ENCODE measurements around the gene HLA-DQA1.
"Not testable (repeated sequence)": the region's sequence is repeated elsewhere in the genome, so short reads cannot be mapped to it uniquely, and the experiment has no call there.

HLA-DQA1 gene

GRCh38 chr6:32637219-32637880, at the start of gene HLA-DQA1:
TSS of gene HLA-DQA1 (plus strand) at chr6:32637406. CDS start at chr6:32637459, 53 bp downstream.
- no peak for DNase-seq (ENCODE audit: low spot score)

- DNase-seq (ENCODE audit: low spot score), result no peak
These were observed 49.0 kb upstream of the HLA-DQA1 start for GRCh38 chr6:32588156-32588555.

- DNase-seq (ENCODE audit: low spot score), result no peak
These were observed 47.4 kb upstream of the HLA-DQA1 start, which contains the start of gene HLA-DRB1 for GRCh38 chr6:32589596-32590449. TSS of gene HLA-DRB1 (minus strand) at chr6:32589848. CDS start at chr6:32589742, 106 bp downstream.

- DNase-seq (ENCODE audit: low spot score), result not testable (repeated sequence)
These were observed 46.5 kb upstream of the HLA-DQA1 start for GRCh38 chr6:32590713-32591112.

GRCh38 chr6:32597024-32597423, 40.2 kb upstream of the HLA-DQA1 start:
- no peak for DNase-seq (ENCODE audit: low spot score)

GRCh38 chr6:32602383-32602782, 34.8 kb upstream of the HLA-DQA1 start:
- no peak for DNase-seq (ENCODE audit: low spot score)

GRCh38 chr6:32603222-32603621, 34.0 kb upstream of the HLA-DQA1 start:
- no peak for DNase-seq (ENCODE audit: low spot score)

GRCh38 chr6:32603888-32604287, 33.3 kb upstream of the HLA-DQA1 start:
- DNase-seq (ENCODE audit: low spot score), result no peak

GRCh38 chr6:32604434-32604877, 32.8 kb upstream of the HLA-DQA1 start:
- no peak for DNase-seq (ENCODE audit: low spot score)

GRCh38 chr6:32607263-32607987, 29.8 kb upstream of the HLA-DQA1 start:
- no peak for DNase-seq (ENCODE audit: low spot score)

GRCh38 chr6:32607988-32608298, 29.3 kb upstream of the HLA-DQA1 start:
- no peak for DNase-seq (ENCODE audit: low spot score)

GRCh38 chr6:32608362-32608761, 28.8 kb upstream of the HLA-DQA1 start:
- DNase-seq (ENCODE audit: low spot score), result no peak

- DNase-seq (ENCODE audit: low spot score), result no peak
These were observed 27.8 kb upstream of the HLA-DQA1 start for GRCh38 chr6:32609391-32609730.

- DNase-seq (ENCODE audit: low spot score), result peak; percentile 82
These were observed 27.2 kb upstream of the HLA-DQA1 start for GRCh38 chr6:32609731-32610640.

- DNase-seq (ENCODE audit: low spot score), result no peak
These were observed 26.4 kb upstream of the HLA-DQA1 start for GRCh38 chr6:32610682-32611296.

- DNase-seq (ENCODE audit: low spot score), result no peak
These were observed 23.7 kb upstream of the HLA-DQA1 start for GRCh38 chr6:32613475-32613874.

- DNase-seq (ENCODE audit: low spot score), result no peak
These were observed 22.7 kb upstream of the HLA-DQA1 start for GRCh38 chr6:32614366-32615081.

GRCh38 chr6:32615885-32616532, 21.2 kb upstream of the HLA-DQA1 start:
- DNase-seq (ENCODE audit: low spot score), result no peak

GRCh38 chr6:32617751-32618150, 19.5 kb upstream of the HLA-DQA1 start:
- DNase-seq (ENCODE audit: low spot score), result no peak

GRCh38 chr6:32621372-32621771, 15.8 kb upstream of the HLA-DQA1 start:
- no peak for DNase-seq (ENCODE audit: low spot score)

Measured in ecto neural progenitor cell (in vitro differentiated cells).